Peyer's patch (tissue), 4 donors: Measurements from ENCODE around the gene MIPOL1.

ENCODE experiments used
- CTCF ChIP-seq, 6 experiments: fragments of 450-650 bp in 4 of 6; fragments of 200-600 bp in 2 of 6; sonication (generic) in 1 of 6; IDR thresholded peaks; one replicate each; pipeline ENCODE4 v1.5.1; 2017 to 2019; ENCODE audit warnings: antibody characterized with exemption in 6 of 6, mild to moderate bottlenecking in 3 of 6, moderate library complexity in 1 of 6
- POLR2A ChIP-seq, 2 donors: fragments of 450-650 bp; IDR thresholded peaks; one replicate each; pipeline ENCODE4 v1.5.1; 2017; ENCODE audit warnings: antibody characterized with exemption in 2 of 2, mild to moderate bottlenecking in 2 of 2, moderate library complexity in 2 of 2

GRCh38 chr14:37422319-37422718 lies 224.6 kb downstream of the MIPOL1 start:
- no peak for TF ChIP-seq CTCF (IDR thresholded peaks at IDR 0.05)
- TF ChIP-seq POLR2A (IDR thresholded peaks at IDR 0.05): no peak
